Colon (tissue), 2 donors: ENCODE data around the gene CUX1.

ENCODE experiments used
- FAIRE-seq: peaks from 2 replicates; lab custom pipeline; 2012; peaks lifted over from hg19 to GRCh38; lab: Jason Lieb, UNC
- donor health status: control.
- donor health status: control.

The CUX1 gene

DNA sequence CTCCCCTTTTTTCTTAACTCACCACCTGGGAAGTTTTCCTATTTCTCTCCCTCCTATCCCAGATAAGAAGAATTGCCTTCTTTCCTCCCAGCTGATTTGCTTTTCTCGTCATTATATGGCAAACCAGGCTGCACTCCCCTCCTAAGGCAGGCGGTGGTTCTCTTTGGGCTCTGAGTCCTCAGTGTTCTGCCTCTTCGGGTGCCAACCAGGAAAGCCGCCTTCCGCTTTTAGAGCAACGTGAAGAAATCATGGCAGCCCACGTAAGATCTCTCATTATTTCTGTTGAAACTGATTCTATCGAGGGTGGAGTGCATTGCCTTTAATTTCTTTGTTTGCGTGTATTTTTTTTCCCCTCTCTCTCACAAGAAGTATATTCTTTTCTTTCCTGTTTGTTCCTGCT is 141.9 kb downstream of the CUX1 start:
- no peak for FAIRE-seq

DNA sequence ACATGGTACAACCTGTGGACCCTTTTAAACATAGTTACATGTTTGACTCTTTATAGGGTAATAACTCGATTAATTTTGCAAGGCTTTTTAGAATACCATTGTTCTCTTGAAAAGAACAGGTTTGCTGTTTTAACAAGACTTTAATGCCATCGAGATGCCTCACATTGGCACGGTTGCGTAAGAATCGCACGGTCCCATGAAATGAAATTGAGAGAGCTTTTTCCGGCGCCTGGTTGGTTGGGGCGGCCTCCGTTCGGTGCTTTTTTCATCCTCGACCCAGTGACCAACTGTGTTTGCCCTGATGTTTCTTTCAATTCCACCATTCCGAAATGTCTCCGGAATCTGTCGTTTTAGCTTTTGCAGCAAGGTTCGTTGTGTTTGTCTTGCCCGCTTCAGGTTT is 142.4 kb downstream of the CUX1 start:
- no peak for FAIRE-seq

DNA sequence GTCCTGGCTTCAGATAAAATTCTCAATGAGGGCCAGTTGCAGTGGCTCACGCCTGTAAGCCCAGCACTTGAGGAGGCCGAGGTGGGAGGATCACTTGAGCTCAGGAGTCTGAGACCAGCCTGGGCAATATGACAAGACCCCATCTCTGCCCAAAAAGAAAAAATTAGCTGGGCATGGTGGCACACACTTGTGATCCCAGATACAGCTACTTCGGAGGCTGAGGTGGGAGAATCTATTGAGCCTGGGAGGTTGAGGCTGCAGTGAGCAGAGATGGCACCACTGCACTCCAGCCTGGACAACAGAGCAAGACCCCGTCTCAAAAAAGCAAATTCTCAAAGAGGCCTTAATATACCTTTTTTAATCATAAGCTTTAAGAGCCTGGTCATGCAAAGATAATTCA is 142.9 kb downstream of the CUX1 start:
- FAIRE-seq: no peak

GRCh38 chr7:101960985-101961708 is 143.7 kb downstream of the CUX1 start:
- FAIRE-seq: no peak

GRCh38 chr7:101961811-101962210 is 144.4 kb downstream of the CUX1 start:
- no peak for FAIRE-seq

DNA sequence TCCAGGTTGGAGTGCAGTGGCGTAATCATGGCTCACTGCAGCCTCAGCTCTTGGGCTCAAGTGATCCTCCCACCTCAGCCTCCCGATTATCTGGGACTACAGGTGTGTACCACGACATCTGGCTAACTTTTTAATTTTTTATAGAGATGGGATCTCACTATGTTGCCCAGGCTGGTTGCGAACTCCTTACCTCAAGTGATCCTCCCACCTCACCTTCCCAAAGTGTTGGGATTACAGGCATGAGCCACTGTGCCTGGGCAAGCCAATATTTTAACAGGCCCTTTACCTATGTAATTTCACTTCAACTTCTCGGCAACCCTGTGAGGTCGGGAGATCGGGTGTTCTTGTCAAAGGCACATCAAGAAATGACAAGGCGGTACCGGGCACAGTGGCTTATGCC is 146.3 kb downstream of the CUX1 start:
- FAIRE-seq: no peak

DNA sequence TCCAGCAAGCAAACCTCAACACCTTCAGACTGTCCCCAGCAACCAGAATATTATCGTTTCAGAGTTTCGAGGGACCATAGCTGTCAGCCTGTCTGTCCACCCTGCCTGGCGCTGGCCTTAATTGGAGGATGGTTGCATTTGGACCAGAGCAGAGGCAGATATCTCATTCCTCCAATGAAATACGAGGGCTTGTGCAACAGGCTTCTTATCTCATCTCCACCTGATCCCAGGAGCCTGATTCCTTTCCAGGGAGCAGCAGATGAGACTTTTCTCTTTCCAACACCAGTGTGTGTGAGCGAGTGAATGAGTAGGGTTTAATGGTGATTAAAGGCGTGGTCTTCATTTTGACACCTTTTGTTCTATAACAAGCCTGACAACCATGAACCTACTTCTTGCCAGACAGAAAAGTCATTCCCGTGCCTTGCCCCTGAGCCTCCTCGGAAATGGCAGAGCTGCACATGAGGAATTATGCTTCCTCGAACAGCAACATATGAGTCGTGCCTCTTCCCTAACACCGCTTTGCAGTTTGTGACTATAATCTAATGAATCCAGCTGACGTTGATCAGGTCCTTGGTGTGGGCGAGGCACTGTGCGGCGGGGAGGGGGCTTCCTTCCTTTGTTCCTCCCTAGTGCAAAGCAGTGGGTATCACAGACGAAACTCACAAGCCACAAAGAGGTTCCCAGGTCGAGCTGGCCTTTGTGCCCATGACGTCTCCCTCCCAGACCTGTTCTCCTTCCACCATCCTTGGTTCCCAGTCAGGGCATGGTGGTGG is 147.4 kb downstream of the CUX1 start:
- no peak for FAIRE-seq

GRCh38 chr7:101968720-101969466 is 151.5 kb downstream of the CUX1 start:
- FAIRE-seq: no peak

GRCh38 chr7:101969997-101970585 is 152.7 kb downstream of the CUX1 start:
- FAIRE-seq: no peak

DNA sequence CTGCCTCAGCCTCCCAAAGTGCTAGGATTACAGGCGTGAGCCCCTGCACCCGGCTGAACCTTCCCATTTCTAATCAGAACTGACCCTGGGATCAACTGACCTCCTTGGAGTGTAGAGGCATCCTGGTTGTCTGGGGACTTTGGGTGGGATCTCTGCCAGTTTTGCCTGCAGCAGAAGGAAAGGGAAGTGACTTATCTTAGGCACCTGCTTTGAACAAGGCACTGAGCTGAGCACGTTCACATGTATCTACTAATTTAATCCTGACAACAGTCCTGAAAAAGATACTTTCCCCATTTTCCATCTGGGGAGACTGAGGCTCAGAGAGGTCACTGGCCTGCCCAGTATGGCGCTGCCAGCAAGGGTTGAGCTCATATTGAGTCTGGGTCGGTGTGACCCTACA is 153.4 kb downstream of the CUX1 start:
- FAIRE-seq: no peak

GRCh38 chr7:101971457-101971856 is 154.0 kb downstream of the CUX1 start:
- no peak for FAIRE-seq

GRCh38 chr7:101972627-101973026 is 155.2 kb downstream of the CUX1 start:
- FAIRE-seq: no peak

- FAIRE-seq: no peak
Observed at GRCh38 chr7:101973130-101973529, 155.7 kb downstream of the CUX1 start.

DNA sequence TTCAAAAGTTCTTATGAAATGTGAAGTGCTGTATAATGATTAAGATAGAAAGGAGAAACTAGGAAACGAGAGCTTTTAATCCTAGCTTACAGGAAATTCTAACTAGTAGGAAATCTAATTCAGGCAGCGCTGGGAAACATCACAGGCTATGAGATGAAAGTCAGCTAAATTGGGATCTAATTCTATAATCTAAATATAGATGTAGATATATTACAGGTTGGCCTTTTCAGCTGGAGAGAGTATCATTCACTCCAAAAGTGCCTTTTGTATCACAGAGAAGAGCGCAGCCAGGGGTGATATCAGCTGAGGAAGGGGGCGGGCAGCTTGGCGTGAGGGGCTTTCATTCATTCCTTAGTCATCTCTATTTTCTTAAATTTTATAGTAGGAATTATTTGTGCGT is 157.0 kb downstream of the CUX1 start:
- FAIRE-seq: no peak

- FAIRE-seq: no peak
Observed at GRCh38 chr7:101975046-101975445, 157.6 kb downstream of the CUX1 start.

DNA sequence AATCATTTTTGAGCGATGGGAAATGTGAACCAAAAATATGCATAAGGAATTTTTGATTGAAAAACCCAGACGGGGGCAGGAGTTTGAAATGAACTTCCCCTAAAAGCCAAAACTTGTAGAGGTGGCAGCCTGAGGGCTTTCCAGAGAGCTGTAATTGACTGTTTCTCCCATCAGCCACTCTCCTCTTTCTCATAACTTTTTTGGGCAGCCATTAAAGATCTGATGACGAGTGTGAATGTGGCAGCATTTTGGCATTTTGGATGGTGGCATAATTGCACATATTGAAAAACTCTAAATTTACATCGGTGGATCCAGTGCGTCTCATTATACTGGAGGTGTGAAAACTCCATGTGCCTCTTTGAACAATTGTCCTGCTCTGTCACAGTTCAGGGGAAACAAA is 159.0 kb downstream of the CUX1 start:
- FAIRE-seq: no peak

DNA sequence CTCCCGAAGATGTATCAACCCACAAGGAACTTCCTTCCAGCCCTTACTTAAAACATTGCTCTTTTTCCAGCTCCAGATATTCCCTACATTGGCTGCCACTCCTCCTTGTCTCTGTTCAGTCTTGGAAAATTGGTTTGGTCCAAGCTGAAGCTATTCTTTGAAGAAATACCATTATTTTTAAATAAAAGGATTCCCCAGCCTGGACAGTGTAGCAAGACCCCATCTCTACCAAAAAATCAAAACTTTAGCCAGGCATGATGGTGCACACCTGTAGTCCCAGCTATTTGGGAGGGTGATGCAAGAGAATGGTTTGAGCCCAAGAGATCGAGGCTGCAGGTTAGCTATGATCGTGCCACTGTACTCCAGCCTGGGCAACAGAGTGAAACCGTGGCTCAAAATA is 159.8 kb downstream of the CUX1 start:
- no peak for FAIRE-seq

DNA sequence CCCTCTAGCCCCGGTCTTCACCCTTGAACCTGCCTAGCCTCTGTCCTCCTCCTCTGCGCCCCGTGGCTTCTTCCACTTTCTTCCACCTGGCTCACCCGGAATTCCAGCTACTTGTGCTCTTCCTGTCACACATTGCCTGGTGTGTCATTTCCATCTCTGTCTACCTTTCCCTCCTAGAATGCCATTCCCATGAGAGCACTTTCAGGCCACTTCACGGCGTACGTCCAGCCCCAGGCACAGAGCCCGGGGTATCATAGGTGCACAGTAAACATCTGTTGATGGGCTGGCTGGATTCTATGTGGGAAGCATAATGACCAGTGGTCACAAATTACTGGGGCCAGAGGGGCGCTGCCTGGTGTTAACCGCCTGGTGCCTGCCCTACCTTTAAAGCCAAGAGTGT is 161.3 kb downstream of the CUX1 start:
- no peak for FAIRE-seq

DNA sequence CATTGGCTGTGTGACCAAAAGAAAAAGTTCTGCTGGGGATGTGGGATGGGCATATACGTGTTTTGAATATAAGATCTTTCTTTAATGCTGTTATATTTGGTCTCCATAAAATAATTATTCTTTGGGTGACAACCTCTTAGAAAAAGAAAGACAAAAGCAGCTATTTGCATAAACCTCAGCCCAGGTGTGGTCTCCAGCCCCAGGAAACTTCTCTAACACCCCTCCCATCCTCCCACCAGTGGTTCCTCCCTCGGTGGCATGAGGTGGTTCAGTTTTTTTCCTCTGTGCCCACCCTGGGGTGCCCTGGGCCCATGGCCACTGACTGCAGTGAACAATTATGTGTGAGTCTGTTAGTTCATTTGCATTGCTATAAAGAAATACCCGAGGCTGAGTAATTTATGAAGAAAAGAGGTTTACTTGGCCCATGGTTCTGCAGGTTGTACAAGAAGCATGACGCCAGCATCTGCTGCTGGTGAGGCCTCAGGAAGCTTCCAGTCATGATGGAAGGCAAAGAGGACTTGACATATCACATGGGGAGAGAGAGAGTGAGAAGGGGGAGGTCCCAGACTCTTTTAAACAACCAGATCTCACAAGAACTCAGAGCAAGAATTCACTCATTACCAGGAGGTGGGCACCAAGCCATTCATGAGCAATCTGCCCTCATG is 165.9 kb downstream of the CUX1 start:
- FAIRE-seq: no peak

GRCh38 chr7:101984133-101984879 is 166.9 kb downstream of the CUX1 start:
- no peak for FAIRE-seq
